CD4-positive, alpha-beta T cell treated with Interleukin-4 for 1 hour (primary cell): Measurements from ENCODE around the gene B4GALT1.
"Not testable (repeated sequence)": the region's sequence is repeated elsewhere in the genome, so short reads cannot be mapped to it uniquely, and the experiment has no call there.

ENCODE experiments used
- DNase-seq, 2 donors: peaks; one replicate each; pipeline ENCODE4 v3.0.0-alpha.2; 2020 to 2022

B4GALT1 gene

DNA sequence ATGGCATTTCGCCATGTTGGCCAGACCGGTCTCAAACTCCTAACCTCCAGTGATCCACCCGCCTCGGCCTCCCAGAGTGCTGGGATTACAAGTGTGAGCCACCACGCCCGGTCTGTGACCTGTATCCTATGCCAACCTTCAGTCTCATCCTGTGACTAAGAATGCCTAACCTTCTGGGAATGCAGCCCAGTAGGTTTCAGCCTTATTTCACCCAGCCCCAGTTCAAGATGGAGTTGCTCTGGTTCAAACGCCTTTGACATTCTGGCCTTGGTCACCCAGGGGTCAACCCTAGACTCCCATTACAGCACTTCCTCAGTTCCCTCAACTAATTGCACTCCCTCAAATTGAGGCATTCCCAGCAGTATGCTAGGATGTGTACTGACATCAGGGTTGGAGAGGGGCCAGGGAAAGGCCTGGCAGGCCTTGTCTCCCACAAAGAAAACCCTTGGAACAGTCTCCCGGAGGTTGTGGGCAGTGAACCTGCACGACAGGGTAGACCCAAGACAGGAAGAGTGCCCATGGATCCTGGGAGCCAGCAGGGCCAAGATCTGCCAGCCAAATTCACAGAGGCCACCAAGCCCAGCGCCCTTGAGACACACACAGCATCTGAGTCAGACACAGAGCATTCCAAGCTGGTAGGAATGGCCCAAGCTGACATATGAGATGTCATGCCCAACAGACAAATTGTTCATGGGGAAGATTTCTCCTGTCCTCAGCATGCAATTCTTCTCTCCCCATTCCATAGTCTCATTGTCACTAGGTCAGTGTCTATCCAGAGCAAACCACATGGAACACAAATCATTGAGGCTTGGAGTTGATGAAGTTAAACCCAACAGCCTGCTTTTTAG, 65.8 kb downstream of the B4GALT1 start:
- no peak for DNase-seq

DNA sequence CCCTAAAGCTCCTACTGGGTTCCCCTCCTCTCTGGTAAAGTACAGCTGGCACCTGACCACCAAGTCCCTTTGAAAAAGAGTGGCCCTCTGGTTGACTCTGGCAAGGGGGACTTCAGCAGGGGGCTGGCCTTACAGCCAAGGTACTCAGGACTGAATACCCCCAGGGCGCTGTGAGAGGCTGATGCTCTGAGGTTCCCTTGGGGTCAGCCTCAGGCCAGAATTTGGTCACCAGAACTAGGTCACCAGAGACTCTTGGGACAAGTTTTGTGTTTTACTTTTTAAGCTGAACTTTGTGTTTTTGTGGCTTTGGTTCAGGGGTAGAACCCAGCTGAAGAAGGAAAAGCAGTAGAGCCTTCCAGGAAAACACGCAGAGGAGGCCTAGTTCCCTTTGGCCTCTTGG, 67.4 kb downstream of the B4GALT1 start:
- DNase-seq, result no peak

- no peak for DNase-seq
Observed at GRCh38 chr9:33097192-33097591, 69.9 kb downstream of the B4GALT1 start.

- DNase-seq, result no peak
Observed at GRCh38 chr9:33092634-33093033, 74.5 kb downstream of the B4GALT1 start.

DNA sequence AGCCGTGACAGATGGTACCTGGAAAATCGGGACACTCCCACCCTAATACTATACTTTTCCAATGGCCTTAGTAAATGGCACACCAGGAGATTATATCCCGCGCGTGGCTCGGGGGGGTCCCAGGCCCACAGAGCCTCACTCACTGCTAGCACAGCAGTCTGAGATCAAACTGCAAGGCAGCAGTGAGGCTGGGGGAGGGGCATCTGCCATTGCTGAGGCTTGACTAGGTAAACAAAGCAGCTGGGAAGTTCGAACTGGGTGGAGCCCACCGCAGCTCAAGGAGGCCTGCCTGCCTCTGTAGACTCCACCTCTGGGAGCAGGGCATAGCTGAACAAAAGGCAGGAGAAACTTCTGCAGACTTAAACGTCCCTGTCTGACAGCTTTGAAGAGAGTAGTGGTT, 81.5 kb downstream of the B4GALT1 start:
- not testable (repeated sequence) for DNase-seq

DNA sequence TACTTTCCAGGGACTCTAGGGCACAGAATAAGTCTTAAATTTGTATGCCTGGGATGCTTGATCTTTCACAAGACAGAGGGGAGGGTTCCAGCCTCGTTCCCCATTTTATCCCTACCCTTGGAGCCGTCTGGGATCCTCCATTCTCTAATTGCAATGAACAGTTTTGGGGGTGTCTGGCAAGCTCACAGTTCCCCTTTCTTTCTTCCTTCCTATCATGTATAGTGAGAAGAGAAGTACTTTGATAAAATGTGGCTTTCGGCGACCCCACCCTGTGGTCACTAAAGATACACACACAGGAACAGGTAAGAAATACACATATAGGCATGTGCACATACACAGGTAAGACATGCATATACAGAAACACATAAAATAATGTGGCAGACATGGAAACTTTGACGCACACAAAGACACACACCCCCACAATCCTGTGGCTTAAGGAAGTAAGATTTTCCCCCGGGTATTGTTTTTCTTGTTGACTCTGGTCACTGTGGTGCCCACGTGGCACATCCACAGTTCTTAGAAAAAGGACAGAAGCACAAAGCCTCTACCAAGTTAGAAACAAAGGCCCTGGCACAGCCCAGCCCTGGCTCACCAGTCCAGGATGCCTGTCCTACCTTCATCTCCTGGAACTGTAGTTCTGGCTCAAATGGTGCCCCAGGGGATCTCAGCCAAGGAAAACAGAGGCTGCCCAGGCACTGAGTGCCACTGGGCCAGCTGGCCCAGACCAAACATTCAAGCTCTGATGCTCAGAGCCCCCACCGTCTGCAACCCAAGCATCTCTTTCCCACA, 84.4 kb downstream of the B4GALT1 start:
- peak in 1 of 2 donors; percentile 29 for DNase-seq

DNA sequence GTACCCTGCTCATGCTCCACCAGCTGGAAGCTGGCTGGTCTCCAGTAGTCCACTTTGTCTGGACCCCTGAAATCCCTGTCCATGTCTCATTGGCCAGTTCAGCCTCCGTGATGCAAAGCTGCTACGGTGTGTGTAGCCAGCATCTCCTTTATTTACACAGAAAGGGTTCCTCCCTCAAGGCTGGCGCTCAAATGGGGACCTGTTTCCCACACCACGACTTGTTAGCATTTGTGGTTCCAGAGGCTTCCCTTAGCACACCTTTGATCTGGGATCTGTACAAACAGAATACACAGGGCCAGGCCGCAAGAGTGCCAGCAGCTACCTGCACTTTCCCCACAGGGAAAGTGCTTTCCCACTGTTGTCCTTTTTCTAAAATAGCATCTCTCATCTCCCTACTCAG, 85.0 kb downstream of the B4GALT1 start:
- peak in 1 of 2 donors; percentile 31 for DNase-seq

DNA sequence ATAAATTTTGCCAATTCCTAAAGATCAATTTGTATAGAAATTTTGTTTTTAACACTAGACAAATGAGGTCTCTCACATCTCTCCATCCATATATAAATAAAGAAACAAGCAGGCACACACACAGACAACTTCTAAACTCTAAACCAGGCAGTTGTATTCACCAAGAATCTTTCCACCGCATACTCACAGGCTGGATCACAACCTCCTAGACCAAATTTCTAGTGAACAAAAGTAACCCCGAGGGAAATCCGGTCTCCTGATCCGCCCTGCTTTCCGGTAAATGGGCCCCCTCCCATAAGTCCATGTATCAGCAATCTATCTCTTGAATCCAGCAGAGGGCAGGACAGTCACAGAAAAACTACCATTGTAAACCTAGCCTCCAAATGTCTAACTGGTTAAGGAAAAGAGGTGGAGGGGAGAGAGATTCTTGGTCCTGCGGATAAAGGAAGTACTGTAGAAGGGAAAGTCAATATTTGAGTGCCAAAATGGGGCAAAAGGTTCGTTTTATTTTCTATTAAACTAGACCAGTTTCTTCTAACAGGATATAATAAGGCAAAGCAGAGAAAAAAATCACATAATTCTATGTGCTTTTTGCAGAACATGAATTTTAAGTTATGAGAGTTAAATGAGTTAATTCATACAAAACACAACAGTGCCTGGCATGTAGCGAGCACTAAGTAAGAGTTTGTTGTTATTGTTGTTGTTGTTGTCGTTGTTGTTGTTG, 85.8 kb downstream of the B4GALT1 start:
- DNase-seq, result peak; percentile 83 to 90

DNA sequence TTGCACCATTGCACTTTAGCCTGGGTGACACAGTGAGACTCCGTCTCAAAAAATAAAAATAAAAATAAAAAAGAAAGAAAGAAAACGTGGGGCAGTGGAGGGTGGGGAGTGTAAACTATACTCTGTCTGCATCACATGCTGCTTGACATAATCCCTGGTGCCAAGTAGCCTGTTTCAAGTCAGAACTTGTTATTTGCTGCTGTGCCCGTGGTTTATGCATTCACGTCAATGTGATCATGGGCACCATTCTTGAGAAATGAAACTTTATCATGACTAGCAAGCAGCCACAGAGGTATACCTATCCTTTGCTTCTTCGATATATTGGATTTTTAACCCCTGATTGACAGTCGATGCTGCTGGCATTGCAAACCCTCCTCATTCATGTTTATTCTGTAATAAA, 86.6 kb downstream of the B4GALT1 start:
- DNase-seq, result no peak

DNA sequence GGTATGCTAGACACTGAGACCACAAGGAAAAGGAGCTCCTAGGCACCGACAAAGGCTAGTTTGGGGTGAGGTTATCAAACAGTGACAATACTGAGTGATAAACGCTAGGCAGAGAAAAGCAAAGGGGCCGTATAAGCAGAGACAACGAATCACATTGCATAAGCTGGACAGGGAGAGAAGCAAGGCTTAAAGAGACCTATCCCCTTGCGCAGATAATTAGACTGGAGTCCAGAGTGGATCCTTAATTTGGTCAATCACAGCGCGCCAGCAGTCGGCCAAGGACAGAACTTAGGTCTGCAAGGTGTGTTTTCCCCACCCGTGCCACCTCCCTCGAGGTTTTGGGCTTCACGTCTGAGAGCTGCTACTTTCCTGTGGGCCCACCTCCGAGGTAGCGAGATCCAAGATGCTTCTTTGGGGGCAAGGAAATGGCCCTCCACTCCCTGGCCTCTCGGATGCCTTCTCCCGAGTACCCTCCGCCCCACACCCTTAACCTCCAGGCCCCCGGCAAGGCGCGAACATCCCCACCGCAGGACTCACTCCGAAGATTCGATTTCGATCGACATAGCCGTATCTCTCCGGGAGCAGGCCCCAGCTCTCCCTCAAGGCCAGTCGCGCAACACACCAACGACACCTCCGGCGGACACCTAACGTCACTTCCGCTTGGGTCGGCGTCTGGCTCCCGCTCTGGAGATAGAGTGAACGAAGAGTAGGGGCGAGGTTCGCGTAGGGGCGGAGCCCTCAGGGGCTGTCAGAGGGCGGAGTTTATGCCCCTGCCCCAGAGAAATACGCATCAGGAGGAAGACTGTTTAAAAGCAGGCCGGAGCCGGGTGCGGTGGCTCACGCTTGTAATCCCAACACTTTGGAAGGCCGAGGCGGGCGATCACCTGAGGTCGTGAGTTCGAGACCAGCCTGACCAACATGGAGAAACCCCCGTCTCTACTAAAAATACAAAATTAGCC, 90.8 kb downstream of the B4GALT1 start, which contains the start of gene SMU1:
Gene SMU1 (minus strand): TSS at position 629 of the 959 bp plus-strand sequence. CDS start 66 bp downstream, at position 563.
- peak; percentile 98 for DNase-seq

- DNase-seq, result no peak
Observed at GRCh38 chr9:33068991-33069390, 98.1 kb downstream of the B4GALT1 start.

DNA sequence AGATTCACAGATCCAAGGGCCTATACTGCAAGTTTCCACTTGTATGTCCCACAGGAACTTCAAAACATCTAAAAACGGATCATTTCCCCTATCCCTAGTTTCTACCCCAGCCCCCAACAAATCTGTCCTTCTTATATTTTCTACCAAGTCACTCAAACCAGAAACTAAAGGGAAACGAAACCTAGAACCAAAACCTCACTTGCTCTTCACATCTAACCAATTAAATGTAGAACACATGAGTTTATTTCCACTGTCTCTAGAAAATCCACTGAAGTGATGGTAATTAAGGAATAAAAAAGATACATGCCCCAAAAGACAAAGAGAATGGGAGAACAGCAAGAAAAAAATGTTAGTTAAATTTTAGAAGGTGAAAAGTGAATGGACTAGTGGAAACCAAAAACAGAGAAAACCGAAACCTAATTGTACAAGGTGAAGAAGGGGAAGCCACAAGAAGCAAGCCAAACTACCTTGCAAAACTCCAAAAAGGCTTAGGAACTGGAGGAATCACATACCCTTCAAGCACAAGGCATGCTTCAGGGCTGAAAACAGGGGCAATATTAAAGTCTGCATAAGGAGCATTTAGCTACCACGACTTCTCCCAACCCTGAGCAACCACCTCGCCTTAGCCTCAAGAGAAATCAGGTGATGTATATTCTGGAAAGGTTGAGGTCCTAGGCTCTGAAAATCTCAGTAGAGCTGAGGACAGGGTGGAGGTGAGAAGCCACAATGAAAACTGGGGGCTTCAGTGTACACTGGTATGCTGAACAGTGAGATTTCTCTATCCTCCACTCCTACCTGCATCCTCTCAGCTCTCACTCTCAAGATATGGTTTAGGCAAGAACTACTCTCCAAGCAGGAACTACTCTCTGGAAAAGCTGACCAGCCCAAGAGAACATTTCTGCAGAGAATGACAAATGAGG, 101.7 kb downstream of the B4GALT1 start:
- no peak for DNase-seq
